CD4-positive, alpha-beta T cell treated with Interleukin-12 subunit alpha and Interleukin-12 subunit beta, for 1 hour (primary cell): ENCODE data around the gene IGFBP3.
"Not testable (repeated sequence)": the region's sequence is repeated elsewhere in the genome, so short reads cannot be mapped to it uniquely, and the experiment has no call there.

Experiments
- DNase-seq: peaks from one replicate; pipeline ENCODE4 v3.0.0-alpha.2; 2020

The IGFBP3 gene, protein sequence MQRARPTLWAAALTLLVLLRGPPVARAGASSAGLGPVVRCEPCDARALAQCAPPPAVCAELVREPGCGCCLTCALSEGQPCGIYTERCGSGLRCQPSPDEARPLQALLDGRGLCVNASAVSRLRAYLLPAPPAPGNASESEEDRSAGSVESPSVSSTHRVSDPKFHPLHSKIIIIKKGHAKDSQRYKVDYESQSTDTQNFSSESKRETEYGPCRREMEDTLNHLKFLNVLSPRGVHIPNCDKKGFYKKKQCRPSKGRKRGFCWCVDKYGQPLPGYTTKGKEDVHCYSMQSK

DNA sequence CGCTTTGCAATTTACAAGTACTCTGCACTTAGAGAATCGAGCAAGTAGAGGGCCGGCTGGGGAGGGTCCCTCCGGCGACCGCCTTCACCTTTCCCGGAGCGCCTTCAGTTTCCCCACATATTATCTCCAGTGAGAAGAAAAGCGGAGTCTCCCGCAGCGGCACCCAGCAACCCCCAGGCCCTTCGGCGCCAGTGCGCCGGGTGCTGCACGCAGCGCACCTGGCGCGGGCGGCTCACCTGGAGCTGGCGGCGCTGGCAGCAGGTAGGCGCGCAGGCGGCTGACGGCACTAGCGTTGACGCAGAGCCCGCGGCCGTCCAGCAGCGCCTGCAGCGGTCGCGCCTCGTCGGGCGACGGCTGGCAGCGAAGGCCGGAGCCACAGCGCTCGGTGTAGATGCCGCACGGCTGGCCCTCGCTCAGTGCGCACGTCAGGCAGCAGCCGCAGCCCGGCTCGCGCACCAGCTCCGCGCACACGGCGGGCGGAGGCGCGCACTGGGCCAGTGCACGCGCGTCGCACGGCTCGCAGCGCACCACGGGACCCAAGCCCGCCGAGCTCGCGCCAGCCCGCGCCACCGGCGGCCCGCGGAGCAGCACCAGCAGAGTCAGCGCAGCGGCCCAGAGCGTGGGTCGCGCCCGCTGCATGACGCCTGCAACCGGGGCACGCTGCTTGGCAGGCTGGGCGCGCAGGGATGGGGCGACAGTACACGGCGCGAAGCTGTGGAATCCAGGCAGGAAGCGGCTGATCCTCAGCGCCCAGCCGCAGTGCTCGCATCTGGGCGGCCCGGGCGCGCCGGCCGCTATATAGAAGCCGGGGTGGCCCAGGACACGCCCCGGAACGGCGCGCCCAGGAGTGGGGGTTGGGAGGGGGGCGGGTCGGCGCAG, at the start of gene IGFBP3:
Gene IGFBP3 (minus strand): TSS at position 771 of the 879 bp plus-strand sequence. CDS start 132 bp downstream, at position 639.
- DNase-seq, result peak; percentile 51

GRCh38 chr7:45970454-45970853, 49.4 kb upstream of the IGFBP3 start:
- DNase-seq, result no peak

GRCh38 chr7:45969940-45970339, 48.9 kb upstream of the IGFBP3 start:
- no peak for DNase-seq

- no peak for DNase-seq
Measured at GRCh38 chr7:45968856-45969541, 47.9 kb upstream of the IGFBP3 start.

DNA sequence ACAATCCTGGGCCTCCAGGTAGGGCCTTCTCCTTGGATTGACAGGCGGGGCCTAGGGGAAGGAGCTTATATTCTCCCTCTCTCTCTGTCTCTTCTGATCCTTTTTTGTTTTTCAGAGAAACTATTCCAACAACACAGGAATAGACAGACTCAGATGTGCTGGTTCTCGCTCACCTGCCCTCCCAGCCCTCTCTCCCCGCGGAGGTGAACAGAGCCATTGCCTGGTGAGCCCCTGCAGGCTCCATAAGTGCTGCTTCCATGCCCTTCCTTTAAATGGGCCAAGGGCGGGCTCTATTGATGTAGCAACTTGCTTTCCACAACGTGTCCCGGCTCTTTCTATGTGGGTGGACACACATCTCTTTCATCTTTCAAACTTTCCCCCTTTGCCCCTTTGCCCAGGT, 47.2 kb upstream of the IGFBP3 start:
- DNase-seq, result no peak

- DNase-seq, result no peak
Measured at GRCh38 chr7:45967591-45968157, 46.6 kb upstream of the IGFBP3 start.

GRCh38 chr7:45962861-45963260, 41.8 kb upstream of the IGFBP3 start:
- no peak for DNase-seq

- no peak for DNase-seq
Measured at GRCh38 chr7:45957721-45958120, 36.6 kb upstream of the IGFBP3 start.

DNA sequence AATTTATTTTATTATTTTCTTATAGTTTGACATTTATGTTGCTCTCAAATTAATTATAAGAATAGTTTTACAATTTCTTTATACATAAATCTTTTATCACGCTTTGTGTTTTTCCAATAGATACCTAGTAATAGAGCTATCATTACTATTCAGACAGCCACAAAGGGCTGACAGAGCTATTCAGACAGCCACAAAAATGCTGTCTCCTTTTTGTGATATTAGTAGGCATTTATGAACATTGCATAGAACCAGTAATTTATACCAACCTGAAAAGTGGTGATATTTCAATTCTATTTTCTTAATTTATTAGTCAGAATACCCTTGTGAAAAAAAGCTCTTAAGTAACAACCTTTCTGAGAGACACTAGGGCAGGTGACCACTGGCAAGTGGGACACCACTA, 34.2 kb upstream of the IGFBP3 start:
- DNase-seq, result no peak

DNA sequence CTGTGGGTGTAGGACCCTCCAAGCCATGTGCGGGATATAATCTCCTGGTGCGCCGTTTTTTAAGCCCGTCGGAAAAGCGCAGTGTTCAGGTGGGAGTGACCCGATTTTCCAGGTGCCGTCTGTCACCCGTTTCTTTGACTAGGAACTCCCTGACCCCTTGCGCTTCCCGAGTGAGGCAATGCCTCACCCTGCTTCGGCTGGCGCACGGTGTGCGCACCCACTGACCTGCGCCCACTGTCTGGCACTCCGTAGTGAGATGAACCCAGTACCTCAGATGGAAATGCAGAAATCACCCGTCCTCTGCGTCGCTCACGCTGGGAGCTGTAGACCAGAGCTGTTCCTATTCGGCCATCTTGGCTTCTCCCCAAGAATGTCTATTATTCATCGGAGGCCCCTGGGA, 32.0 kb upstream of the IGFBP3 start:
- DNase-seq, result not testable (repeated sequence)

- no peak for DNase-seq
Measured at GRCh38 chr7:45944058-45944457, 23.0 kb upstream of the IGFBP3 start.

GRCh38 chr7:45940939-45941338, 19.9 kb upstream of the IGFBP3 start:
- DNase-seq, result no peak

DNA sequence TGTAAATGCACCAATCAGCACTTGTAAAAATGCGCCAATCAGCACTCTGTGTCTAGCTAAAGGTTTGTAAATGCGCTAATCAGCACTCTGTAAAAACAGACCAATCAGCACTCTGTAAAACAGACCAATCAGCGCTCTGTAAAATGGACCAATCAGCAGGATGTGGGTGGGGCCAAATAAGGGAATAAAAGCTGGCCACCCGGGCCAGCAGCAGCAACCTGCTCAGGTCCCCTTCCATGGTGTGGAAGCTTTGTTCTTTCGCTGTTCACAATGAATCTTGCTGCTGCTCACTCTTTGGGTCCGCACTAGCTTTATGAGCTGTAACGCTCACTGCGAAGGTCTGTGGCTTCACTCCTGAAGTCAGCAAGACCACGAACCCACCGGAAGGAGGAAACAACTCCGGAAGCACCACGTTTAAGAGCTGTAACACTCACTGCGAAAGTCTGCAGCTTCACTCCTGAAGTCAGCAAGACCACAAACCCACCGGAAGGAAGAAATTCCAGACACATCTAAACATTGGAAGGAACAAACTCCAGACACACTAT, 19.2 kb upstream of the IGFBP3 start:
- DNase-seq, result peak; percentile 53

DNA sequence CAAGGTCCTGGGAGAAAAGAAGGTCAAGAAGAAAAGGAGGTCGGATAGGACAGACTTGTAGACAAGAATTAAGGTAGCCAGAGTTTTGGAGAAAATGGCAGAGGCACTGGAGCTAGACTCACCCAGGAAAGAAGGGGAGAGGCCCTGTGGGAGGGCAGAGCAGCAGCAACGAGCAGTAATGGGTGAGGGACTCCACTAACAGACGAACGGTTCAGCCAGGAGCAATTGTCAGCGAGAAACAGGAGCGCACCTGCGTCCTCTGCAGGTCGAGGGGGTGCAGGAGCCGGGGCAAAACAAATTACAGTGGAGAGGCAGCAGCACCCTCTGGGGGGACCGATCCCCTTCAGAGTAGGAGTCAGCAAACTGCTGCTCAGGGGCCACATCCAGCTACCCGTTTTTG, 18.5 kb upstream of the IGFBP3 start:
- no peak for DNase-seq

GRCh38 chr7:45938626-45939302, 17.7 kb upstream of the IGFBP3 start:
- no peak for DNase-seq

- DNase-seq, result no peak
Measured at GRCh38 chr7:45937862-45938261, 16.8 kb upstream of the IGFBP3 start.

GRCh38 chr7:45937301-45937700, 16.2 kb upstream of the IGFBP3 start:
- DNase-seq, result no peak

- no peak for DNase-seq
Measured at GRCh38 chr7:45930967-45931366, 9.9 kb upstream of the IGFBP3 start.

DNA sequence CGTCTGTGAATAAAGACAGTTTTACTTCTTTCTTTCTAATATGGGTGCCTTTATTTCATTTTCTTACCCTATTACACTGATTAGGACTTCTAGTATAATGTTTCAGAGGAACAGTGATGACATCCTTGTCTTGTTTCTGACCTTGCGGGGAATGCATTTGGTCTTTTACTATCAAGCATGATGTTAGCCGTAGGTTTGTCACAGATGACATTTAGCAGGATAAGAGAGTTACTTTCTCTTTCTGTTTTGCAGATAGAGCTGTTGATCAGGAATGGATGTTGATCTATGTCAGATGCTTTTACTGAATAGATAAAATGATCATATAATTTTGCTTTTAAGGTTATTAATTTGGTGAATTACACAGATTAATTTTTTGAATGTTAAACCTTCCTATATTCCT, 6.6 kb upstream of the IGFBP3 start:
- no peak for DNase-seq

- DNase-seq, result no peak
Measured at GRCh38 chr7:45924283-45924682, 3.2 kb upstream of the IGFBP3 start.

DNA sequence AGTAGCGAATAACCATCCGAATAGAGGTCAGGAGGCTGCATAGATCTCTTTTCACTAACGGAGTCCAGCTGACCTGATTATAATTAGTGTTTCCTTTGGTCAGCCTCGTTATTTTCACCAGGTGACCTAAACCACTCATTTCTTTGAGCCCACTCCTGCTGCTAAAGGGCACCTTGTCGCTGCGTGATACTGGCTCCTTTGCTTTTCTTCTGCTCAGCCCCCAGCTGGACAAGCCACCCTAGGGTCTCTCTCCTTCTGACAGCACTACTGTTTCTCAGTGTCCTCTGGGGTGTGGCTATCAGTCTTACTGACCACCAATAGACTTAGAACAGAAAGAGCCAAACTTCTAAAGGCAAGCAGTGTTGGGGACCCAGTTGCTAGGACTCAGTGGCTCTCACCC, 2.7 kb upstream of the IGFBP3 start:
- DNase-seq, result no peak

- peak; percentile 57 for DNase-seq
Measured at GRCh38 chr7:45923290-45923689, 2.2 kb upstream of the IGFBP3 start.
